GM19239 (cell line): ENCODE data around the gene RHOJ.

Experiments
- DNase-seq: peaks from one replicate; pipeline ENCODE4 v3.0.0; 2011; ENCODE audit warnings: low spot score; ENCODE audit not compliant: insufficient read length
- FAIRE-seq: peaks from 2 replicates; lab custom pipeline; 2011; peaks lifted over from hg19 to GRCh38; lab: Jason Lieb, UNC

RHOJ gene

DNA sequence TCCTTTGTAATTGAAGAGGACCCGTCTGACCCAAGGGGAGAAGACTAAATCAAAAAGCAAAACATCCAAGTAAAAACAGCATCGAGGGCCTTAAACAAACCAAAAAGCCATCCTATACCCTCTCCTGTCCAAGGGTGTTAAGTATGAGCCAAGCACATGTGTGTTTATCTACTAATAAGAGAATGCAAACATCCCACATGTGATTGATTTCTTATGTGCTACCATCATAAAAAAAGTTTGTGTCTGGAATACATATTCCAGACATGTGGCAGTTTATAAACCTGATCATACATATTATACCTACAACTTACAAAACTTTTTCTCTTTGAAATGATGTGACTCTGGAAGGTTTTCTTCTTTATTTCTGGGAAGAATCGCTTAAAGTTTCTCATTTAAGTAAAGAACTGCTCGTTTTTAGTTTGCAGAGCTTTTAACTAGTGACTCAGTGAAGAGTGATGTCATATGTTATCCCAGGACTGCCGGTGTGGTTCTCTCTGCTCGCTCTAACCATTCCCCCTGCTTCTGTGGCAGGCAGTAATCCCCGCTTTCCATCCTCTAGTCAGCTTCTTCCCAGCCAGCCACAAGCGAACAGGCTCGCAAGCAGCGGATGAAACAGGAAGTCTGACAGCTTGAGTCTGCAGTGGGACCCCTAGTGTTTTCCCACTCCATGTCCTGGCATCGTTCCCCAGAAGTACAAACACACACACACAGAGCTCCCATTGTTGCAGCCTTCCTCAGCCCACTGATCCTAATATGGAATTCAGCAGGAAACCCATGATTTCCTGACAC is 431 bp upstream of the RHOJ start:
- FAIRE-seq (no peak), DNase-seq (no peak)

DNA sequence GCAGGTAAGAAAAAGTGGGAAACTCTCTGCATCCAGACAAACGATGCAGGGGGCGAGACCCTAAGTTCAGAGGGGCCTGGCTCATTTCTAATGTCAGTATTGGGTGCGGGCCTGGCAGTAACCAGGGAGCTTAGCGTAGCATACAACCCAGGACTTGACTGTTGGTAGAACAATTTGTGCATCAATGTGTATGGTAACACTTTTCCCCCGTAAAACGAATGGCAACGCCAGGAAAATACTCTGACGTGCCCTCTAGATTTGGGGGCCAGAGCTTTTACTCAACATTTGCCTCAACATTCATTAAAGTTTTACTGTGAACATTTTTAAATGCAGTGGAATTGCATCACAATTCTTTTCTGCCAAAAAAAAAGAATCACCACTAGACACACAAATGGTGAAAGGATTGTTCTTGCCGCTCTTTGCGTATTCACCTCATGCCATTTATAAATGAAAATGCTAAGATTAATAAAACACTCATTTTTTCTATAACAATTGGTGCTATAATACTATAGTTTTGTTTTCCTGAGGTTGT is 867 bp downstream of the RHOJ start:
- FAIRE-seq (no peak), DNase-seq (no peak)

DNA sequence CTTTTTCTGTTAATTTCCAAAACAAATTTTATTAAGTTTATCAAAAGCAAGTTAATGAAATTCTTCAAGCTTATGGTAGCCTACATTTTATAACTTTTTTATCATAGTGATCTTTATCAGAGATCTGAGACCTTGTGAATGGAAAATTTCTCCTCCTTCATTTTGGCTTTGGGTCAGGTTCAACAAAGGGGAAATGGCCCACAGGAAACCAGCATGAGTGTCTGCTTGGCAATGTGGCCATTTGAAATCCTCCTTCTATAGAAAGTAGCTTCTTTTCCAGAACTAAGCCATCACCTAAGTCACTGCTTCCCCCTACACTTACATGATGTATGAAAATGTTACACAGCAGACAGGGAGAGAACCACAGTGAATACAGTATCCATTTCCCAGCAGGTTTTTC is 1.6 kb downstream of the RHOJ start:
- no peak for DNase-seq
- FAIRE-seq: no peak

DNA sequence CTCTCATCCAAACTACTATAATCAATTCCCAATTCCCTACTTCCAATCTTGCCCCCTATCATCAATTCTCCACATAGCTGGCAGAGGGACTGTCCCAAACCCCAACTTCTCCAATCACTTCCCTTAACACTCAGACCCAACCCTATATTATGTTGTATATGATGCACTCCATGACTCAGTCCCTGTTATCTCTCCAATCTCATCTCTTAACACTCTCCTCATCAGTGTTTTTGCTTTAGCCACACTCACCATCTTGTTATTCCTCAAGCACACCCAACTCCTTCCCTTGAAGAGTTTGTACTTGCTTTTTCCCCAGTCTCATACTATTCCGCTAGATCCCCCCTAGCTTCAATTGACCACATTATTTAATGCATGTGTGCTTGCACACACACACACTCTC is 4.9 kb downstream of the RHOJ start:
- FAIRE-seq (no peak), DNase-seq (no peak)

GRCh38 chr14:63210812-63211211 is 6.6 kb downstream of the RHOJ start:
- DNase-seq (no peak), FAIRE-seq (no peak)

DNA sequence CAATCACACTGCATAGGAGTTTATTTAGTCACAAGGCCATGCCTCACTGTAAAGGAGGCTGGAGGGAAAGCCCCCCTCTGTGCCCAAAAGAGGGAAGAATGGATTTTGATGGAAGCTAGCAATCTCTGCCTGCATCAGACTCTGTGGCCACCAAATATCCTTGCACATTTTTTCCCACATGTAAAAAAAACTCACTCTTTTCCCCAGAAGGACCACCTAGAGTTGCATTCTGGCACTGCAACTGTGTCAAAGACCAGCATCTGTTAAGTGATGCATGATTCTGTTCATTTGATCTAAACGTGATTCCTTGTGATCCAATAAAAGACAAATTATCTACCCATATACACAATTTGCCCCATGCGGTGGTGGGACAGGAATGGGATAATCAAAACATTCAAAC is 8.0 kb downstream of the RHOJ start:
- no peak for FAIRE-seq
- DNase-seq: no peak

- DNase-seq (no peak), FAIRE-seq (no peak)
These were observed 8.7 kb downstream of the RHOJ start for GRCh38 chr14:63212776-63213500.

DNA sequence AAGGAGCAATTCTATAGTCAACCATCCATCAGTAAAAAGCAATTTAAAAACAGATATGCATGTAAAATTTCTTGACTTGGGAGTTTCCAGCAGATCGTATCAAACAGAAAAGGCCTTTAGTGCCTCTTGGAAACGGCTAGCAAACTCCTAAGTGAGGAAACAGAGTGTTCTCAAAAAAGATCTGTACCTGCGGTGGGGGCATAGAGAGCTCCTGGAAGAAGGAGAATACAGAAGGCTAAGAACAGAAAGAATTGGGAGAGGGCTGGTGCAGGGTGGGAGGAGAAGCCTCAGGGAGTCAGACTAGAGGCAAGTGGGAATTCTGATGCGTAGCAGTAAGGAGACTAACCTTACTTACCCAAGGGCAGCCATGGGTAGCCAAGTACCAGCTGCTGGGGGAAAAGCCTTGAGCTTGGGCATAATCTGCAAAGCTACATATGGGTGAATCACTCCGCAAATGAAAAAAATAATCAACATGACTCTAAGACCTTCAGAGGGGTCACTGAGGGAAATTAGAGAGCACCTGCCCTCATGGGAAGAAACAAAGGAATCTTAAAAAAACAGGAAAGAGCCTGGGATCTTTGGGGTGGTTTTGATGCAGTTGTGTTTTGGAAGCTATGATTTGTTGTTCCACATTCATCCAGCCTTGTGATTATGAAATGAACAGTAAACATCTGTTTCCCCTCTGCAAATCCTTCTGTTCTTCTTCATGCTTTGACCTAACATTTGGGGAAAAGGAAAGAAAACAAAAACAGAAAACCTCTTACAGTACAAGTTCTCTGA is 10.4 kb downstream of the RHOJ start:
- FAIRE-seq: no peak
- DNase-seq: no peak

- no peak for DNase-seq
- no peak for FAIRE-seq
These were observed 16.3 kb downstream of the RHOJ start for GRCh38 chr14:63220526-63220925.

DNA sequence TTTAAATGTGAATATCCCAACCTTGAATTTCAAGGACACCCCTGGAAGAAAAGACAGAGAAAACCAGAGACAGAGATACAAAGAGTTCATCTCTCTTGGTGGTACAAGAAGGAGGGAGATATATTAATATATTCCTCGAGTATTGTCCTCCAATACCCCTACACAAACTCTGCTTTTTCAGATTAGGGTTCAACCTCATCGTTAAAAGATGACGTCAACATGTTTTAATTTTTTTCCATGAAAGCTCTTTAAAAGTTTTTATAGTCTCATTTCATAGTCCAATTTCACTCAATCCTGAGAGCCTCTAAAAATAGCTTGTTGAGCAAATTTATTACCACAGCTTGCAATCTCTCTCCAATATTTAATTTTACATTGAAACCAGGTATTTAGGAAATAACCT is 19.4 kb downstream of the RHOJ start:
- DNase-seq (no peak), FAIRE-seq (no peak)

DNA sequence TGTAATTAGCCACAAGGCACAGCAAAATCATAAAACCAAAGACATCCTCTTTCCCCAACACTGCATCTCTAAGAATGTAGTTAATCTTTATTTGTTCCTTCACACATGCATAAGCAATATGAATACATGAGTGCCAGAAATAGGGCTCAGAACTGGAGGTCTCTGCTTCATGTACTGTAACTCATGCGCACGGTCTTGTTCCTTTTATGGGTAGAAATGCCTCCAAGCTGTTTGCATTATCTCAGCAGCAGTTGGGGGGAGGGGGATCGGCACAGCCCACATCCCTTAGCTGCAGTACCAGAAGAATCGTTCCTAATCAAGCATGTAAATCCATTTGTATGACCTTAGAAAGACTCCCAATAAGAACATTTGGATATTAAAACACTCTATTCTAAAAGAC is 20.0 kb downstream of the RHOJ start:
- DNase-seq: no peak
- no peak for FAIRE-seq

DNA sequence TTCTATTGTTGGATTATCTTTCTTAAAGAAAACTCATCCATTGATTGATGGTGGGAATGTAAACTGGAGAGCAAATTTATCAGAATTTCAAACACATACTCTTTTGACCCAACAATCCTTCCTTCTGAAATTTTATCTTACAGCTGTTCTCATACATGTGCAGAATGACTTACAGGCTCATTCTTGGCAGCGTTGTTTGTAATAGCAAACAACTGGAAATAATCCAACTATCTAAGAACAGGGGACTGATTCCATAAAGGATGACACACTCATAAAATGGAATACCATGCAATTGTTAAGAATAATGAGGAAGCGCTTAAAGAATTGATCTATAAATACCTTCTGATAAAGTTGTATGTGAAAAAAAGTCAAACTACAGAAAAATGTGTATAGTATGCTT is 24.0 kb downstream of the RHOJ start:
- FAIRE-seq (no peak), DNase-seq (no peak)

- no peak for DNase-seq
- FAIRE-seq: no peak
These were observed 25.3 kb downstream of the RHOJ start for GRCh38 chr14:63229330-63230059.

DNA sequence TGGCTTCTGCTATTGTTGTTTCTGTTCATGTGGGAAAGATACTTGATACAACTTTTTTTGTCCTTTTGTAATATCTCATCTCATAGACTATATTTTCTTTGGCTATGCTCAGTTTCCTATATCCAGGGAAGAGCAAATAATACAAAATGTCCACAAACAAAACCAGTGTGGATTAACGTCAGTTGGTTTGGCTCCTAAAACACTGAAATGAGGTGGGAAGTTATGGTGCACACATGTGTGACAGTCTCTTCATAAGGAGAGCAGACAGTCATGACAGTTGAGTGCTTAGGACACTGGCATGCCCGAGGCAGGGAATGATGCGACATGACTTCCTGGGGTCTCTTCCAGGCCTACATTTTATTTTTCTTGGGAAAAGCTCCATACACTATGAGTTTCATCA is 27.5 kb downstream of the RHOJ start:
- FAIRE-seq (no peak), DNase-seq (no peak)

DNA sequence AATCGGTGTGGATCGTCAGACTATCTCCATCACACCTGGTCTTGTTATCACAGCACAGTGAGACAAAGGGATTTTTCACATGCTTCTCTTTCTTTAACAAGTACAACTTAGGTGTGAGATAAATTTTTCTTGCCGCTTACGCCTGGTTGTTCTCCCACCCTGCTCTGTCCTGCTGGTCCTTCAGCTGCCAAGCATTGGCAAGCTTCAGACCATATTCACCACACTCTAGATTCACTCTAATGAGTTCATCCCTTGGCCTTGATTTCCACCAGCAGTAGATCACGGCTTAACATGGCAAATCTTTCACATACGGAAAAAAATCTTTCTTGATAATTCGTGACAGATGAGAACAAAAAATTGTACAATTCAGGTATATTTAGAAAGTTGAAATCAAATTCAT is 33.5 kb downstream of the RHOJ start:
- FAIRE-seq (no peak), DNase-seq (no peak)

- FAIRE-seq (no peak), DNase-seq (no peak)
These were observed 36.0 kb downstream of the RHOJ start for GRCh38 chr14:63240221-63240620.

DNA sequence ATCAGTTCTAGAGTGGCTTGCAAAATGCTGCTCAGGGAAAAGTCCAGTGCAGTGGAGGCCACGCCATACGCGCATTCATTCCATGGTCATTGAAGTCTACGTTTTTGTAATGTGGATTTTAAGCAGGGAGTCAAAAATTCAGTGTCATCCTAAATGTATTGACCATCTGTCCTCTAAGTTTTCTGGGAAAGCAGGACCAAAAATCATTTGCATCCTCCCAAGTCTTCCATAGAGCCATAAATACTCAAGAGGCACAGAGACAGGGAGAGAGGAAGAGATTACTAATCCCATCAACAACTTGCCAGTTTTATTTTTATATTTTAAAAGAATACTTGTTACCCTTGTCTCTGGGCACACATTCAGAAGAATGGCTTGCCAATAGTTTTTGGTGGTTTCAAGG is 36.9 kb downstream of the RHOJ start:
- FAIRE-seq (no peak), DNase-seq (no peak)

- DNase-seq (no peak), FAIRE-seq (no peak)
These were observed 39.4 kb downstream of the RHOJ start for GRCh38 chr14:63243646-63244045.

DNA sequence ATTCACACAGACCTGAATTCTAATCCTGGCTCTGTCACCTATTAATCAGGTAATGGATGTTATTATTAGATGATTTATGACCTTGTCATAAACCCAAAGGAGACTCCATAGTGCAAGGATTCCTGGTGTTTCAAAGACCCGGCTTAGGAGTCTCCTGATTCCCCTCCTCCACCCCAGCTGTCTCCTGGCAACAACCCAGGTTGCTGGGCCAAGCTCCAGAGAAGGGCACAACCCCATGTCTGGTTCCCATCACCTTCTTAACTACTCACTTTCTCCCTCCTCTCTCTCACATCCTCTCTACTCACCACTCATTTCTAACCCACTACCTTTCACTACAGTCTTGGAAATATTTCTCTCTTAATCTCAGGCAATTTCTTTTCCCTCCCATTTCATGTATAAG is 41.6 kb downstream of the RHOJ start:
- DNase-seq: no peak
- FAIRE-seq: no peak

DNA sequence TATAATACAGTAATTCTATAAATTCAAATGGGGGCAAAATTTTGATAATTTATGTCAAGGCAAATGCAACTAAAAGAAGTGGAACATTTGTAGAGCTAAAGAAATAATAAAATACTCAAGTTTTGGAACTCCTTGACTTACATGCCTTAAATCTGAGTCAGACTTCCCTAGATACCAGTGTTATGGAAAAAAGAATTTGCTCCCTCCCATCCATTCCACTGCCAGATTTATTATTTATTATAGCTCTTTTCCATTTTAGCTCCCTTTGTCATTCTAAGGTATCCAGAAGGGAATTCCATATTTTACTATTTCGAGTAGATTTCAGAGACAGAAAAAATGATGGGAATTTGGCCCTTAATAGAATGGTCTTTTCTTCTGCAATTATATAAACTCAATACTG is 44.0 kb downstream of the RHOJ start:
- DNase-seq: no peak
- no peak for FAIRE-seq
